Lower leg skin (tissue), 4 donors: ENCODE measurements around the gene FAM240B. TPM values are rescaled to one million over a fixed set of nuclear protein-coding genes. Genes with fewer than 3 reads are reported as not detected.

ENCODE experiments used
- DNase-seq, 2 donors: peaks; one replicate each; pipeline ENCODE4 v3.0.0-alpha.2; 2019; ENCODE audit warnings: low spot score in 2 of 2
- H3K4me3 ChIP-seq: fragments of 200-600 bp; sonication (generic); 2 replicates; pipeline ENCODE4 v1.5.1; 2017; ENCODE audit warnings: mild to moderate bottlenecking, low read depth; ENCODE audit not compliant: poor library complexity, severe bottlenecking
- POLR2A ChIP-seq, 2 donors: fragments of 450-650 bp; IDR thresholded peaks; one replicate each; pipeline ENCODE4 v1.6.1; 2016 to 2017; ENCODE audit warnings: antibody characterized with exemption in 2 of 2, mild to moderate bottlenecking in 1 of 2, moderate library complexity in 1 of 2
- WGBS, 2 donors: methylation state at CpG; one replicate each; pipeline ENCODE4 v1.1.5; 2018; 5-methylcytosine and 5-hydroxymethylcytosine counted together
- intact Hi-C: fragments of 100-400 bp; cut with DNase I; formaldehyde crosslinking; loops from one replicate; pipeline ENCODE4 v1.15.0; 2023; ENCODE audit warnings: low total_unique reads
- total RNA-seq, 4 donors: library from RNA; depleted of rRNA; stranded (reverse); fragments of >200 nt; gene quantifications; one replicate each; pipeline ENCODE4 v1.1.0, GENCODE V29; 2016
- TF ChIP-seq, protein P1 (sequence below), 3 donors: fragments of 450-650 bp; IDR thresholded peaks; one replicate each; pipeline ENCODE4 v1.5.1; 2016; ENCODE audit warnings: antibody characterized with exemption in 3 of 3, mild to moderate bottlenecking in 3 of 3, moderate library complexity in 2 of 3

The FAM240B gene
- total RNA-seq, 4 donors from 2014 or later: not detected

DNA sequence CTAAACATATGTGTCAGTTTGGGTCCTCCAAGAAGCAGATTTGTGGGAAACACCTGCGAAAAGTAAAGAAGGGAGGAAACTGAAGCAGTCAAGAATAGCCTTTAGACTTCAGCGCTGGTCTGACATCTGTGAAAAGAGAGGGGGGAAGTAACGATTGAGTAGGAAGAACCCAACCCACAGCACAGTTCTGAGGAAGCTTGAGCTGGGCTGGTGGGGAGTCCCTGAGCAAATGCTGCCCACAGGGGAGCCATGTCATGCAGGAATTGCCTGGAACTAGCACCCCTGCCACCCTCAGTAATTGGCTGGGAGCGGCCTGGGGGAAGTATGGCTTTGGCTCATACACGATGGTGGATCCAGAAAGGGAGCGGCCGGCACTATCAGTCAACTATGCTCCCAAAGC is 20.6 kb downstream of the FAM240B start:
- 76 to 84% methylated on average over 7 of the region's 7 CpGs for WGBS, 2 donors
- intact Hi-C loops: no loop called here
- no peak for TF ChIP-seq POLR2A (IDR thresholded peaks at IDR 0.05)
- TF ChIP-seq, protein P1, sequence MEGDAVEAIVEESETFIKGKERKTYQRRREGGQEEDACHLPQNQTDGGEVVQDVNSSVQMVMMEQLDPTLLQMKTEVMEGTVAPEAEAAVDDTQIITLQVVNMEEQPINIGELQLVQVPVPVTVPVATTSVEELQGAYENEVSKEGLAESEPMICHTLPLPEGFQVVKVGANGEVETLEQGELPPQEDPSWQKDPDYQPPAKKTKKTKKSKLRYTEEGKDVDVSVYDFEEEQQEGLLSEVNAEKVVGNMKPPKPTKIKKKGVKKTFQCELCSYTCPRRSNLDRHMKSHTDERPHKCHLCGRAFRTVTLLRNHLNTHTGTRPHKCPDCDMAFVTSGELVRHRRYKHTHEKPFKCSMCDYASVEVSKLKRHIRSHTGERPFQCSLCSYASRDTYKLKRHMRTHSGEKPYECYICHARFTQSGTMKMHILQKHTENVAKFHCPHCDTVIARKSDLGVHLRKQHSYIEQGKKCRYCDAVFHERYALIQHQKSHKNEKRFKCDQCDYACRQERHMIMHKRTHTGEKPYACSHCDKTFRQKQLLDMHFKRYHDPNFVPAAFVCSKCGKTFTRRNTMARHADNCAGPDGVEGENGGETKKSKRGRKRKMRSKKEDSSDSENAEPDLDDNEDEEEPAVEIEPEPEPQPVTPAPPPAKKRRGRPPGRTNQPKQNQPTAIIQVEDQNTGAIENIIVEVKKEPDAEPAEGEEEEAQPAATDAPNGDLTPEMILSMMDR (IDR thresholded peaks at IDR 0.05): no peak
- no peak overlapping the region for H3K4me3 ChIP-seq
- DNase-seq: no peak

DNA sequence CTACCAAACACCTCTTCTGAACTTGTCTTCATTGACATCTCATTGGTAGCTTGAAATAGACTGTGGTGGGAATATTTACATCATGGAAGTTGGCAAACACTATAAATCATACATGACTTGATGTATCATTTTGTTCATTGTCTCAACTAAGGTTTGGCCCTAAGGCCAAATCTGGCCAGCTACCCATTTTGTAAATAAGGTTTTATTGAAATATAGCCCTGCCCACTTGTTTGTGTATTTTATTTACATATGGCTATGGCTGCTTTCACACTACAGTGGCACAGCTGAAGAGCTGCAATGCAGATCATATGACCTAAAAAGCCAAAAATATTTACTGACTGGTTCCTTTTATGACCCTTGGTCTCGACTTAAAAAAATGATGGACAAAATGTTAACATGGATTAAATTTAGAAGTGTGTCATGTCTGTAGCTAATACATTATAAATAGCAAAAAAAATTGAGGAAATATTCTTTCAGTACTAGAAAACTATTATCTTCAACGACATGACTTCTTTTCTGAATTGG is 22.1 kb downstream of the FAM240B start:
- TF ChIP-seq POLR2A (IDR thresholded peaks at IDR 0.05): no peak
- TF ChIP-seq, protein P1 (IDR thresholded peaks at IDR 0.05): no peak
- DNase-seq: no peak
- WGBS, 2 donors: 60 to 62% methylated on average over 2 of the region's 2 CpGs
- no peak overlapping the region for H3K4me3 ChIP-seq
- intact Hi-C loops: no loop called here

DNA sequence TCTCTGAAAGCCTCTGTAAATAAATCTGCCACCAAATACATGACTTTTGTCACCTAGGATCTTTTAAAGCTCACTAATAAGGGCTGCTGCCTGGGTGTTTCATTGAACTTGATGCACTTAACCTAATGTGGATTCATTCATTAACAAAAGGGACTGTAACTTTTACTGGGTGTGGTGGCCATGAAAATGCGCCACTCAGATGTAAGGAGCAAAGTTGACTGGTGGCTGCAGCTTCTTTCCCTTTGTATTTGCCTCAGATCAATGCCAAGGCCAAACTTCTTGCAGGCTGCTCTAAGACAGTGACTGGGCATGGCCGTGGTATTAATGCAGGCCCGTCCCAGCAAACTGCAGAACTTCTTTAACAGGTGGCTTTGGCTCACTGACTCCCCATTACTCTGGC is 22.9 kb downstream of the FAM240B start:
- 83 to 84% methylated on average over 3 of the region's 3 CpGs for WGBS, 2 donors
- DNase-seq: no peak
- no peak overlapping the region for H3K4me3 ChIP-seq
- intact Hi-C loops: no loop called here
- TF ChIP-seq POLR2A (IDR thresholded peaks at IDR 0.05): no peak
- TF ChIP-seq, protein P1 (IDR thresholded peaks at IDR 0.05): no peak

DNA sequence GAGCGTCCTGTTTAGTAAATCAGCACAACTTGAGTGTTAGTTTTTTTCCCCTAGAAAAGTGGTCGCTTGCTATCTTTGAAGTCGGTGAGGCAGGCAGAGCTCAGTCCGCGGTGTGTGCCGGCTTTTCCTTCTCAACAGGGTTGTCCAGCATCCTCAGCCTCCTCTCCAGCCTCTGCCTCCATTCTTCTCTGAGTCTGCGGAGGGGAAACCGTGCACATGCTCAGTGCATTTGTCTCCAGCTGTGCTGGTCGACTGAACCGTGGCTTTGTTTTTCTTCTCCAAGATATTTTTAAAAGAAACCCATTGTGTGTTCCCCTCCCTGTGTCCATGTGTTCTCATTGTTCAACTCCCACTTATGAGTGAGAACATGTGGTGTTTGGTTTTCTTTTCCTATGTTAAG is 25.3 kb downstream of the FAM240B start:
- no peak for DNase-seq
- no peak overlapping the region for H3K4me3 ChIP-seq
- WGBS, 2 donors: 75 to 76% methylated on average over 10 of the region's 10 CpGs
- intact Hi-C loops: no loop called here
- TF ChIP-seq, protein P1 (IDR thresholded peaks at IDR 0.05): no peak
- TF ChIP-seq POLR2A (IDR thresholded peaks at IDR 0.05): no peak

DNA sequence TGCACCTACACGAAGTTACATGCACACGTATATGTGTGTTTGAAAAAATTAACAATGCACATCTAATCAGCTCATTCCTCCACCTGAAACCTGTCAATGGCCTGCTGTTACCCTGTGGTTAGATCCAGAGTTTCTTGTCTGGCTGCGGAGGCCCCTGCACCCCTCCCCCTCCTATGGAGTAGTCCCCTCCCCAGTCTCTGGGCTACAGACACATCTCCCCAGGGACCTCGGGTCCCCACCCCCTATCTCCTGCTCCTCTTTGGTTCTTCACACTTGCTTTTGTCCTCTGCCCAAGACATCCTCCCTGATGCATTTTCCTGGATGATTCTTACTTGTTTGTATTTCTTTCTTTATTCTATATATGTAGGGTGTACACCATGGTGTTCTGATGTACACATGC is 27.2 kb downstream of the FAM240B start:
- intact Hi-C loops: no loop called here
- WGBS, 2 donors: 79 to 82% methylated on average over 4 of the region's 4 CpGs

More for the DNA sequence above, 27.2 kb downstream of the FAM240B start:
- DNase-seq: no peak
- H3K4me3 ChIP-seq: no peak overlapping the region
- TF ChIP-seq, protein P1 (IDR thresholded peaks at IDR 0.05): no peak
- no peak for TF ChIP-seq POLR2A (IDR thresholded peaks at IDR 0.05)
